ENCODE measurements around the gene IL1RL2.

Gene IL1RL2

DNA sequence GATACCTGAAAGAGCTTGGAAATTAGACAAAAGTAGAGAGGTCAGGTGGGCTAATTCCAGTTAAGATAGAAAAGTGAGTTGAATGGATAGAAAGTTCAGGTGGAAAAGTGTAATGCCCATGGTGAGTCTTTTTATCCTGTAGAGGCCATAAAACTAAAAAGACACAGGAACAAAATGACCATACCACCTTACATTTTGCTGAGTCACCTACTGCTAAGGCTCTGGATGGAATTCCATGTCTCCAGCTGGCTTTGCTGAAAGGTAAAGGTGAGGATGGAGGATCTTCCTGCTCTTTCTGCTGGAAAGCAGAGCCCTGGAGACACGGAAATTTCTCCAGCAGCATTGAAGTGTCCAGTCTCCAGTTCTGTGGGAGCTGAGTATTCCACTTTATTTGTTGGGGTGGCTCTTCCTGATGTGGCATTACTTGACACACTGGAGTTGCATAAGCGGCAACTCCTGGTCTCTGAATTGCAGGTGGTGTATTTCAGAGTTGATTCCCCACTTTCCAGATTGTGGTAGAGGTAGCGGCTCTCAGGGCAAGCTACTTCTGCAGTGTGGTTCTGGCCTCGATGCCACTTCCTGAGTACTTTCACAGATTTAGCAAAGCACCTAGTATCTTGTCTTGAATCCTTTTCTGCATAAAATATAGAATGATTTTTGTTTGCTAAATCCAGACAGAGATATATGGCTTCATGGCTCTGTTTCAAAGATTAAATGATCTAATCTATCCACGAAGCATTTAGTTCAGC, 10.7 kb downstream of the IL1RL2 start:
- no peak for DNase-seq

GRCh38 chr2:102200539-102200938, 13.7 kb downstream of the IL1RL2 start:
- no peak for DNase-seq

DNA sequence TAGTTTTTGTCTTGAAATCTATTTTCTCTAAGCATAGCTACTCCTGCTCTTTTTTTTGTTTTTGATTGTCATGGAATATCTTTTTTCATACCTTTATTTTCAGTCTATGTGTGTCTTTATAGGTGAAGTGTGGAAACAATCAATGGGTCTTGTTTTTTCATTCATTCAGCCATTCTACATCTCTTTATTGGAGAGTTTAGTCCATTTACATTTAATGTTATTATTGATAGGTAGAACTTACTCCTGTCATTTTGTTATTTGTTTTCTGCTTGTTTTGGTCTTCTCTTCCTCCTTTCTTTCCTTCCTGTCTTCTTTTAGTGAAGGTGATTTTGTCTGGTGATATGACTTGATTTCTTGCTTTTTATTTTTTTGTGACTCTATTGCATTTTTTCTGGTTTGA, 17.8 kb downstream of the IL1RL2 start:
- DNase-seq = no peak

DNA sequence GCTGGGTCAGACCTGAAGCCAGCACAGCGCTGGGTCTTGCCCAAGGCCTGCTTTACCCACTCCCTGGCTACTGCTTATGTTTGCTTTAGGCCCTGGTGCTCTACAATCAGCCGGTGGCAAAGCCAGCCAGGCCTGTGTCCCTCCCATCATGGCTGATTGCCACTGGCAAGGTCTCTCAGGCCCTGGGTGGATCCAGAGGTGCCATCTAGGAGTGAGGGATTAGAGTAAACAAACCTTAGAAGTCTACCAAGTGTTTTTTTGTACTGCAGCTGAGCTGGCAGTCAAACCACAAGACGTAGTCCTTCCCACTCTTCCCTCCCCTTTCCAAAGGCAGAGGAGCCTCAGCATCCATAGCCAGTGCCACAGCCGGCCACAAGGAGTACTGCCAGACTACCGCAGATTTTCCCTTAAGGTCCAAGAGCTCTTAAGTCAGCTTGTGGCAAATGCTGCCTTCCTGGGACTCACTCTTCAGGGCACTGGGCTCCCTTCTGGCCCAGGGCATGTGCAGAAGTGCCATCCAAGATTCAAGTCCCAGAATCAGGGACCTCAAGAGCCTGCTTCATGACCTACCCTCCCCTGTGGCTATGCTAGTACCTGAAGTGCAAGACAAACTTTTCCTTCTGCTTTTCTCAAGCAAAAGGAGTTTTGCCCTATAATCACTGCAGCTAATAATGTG, 20.0 kb downstream of the IL1RL2 start:
- DNase-seq = no peak

- DNase-seq = no peak
These were observed 22.0 kb downstream of the IL1RL2 start for GRCh38 chr2:102208774-102209173.

- DNase-seq = no peak
These were observed 22.7 kb downstream of the IL1RL2 start for GRCh38 chr2:102209474-102209873.

DNA sequence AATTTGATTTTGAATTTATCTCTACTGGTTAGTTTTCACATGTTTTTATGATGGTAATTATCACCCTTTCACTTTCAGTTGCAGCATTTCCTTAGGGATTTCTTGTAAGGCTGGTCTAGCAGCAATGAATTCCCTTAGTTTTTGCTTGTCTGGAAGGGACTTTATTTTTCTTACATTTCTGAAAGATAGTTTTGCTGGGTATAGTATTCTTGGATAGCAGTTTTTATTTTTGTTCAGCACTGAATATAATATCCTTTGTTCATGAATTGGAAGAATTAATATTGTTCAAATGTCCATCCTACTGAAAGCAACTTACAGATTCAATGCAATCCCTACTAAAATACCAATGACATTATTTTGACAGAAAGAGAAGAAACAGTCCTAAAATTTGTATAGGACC, 30.2 kb downstream of the IL1RL2 start:
- DNase-seq = no peak

DNA sequence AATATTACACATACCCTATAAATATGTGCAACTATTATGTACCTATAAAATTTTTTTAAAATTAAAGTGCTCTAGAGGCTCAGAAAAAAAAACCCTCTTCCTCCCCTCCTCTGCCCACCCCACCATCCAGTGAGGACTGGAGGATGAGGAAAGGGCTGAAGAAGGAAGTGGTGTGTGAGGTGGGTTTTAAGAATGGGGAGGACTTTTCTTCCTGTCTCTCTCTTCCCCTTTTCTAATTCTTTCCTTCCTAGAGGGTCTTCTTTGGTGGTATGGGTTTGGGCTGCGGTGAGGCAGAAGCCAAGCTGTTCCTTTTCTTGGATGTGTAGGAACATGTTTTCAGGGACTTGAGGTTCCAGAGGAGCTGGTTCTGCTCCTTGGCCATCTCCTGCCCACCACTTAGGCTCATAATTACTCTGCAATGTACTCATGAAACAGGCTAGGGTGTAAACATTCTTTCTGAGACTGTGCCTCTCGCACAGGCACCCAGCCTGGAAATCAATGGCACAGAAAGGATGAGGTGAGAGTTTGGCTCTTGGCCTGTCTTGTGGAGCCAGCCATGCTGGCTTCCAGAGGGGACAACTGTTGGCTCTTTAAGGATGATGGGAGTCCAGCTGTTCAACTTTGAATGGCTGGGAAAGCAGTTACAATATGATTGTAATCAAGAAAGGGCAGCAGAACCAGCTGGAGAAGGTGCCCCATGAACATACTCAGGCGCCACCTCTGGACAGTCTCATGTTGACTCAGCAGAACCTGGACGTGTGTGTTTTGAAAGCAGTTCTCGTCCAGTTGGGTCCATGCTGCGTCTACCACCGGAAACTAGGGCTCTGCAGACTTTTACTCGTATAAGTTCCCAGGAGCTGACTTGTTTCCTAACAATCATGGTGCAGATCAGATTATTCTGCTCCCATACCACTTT, 38.3 kb downstream of the IL1RL2 start:
- no peak for DNase-seq

GRCh38 chr2:102226171-102226570, 39.3 kb downstream of the IL1RL2 start:
- DNase-seq = no peak

DNA sequence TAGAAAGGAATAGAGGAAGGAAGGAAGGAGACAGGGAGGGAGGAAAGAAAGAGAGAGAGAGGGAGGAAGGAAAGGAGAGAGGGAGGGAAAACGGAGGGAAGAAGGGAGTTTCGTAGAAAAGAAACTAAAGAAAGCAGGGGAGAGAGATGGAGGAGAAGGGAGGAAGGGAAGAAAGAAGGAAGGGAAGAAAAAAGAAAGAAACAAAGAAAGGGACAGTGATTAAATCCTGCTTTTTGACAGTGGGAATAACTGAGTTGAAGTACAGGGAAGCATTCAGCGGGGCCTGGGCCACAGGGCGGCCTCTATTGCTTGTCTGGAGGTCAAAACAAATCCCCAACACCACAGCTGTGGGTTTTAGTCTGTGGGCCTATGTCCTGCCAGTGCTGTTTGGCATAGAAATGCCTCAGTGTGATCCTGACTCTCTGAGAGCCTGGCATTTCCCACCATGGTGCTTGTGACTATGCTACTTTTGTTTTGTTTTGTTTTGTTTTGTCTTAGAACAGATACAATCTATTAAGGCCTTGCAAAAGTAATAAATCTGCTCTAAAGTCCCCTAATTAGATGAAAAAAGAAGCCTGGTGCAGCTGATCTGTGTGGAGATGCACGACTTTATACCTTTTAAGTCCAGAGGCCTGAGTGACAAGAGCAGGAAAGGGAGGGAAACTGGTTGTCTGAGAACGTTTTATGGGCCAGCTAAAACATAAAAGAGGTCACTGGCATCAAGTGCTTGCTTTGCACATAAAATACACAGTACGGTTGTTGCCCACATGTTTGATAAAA, 40.0 kb downstream of the IL1RL2 start:
- no peak for DNase-seq

GRCh38 chr2:102229141-102229769, 42.4 kb downstream of the IL1RL2 start:
- no peak for DNase-seq

- no peak for DNase-seq
These were observed 43.6 kb downstream of the IL1RL2 start for GRCh38 chr2:102230410-102230909.

GRCh38 chr2:102233132-102233884, 46.5 kb downstream of the IL1RL2 start:
- DNase-seq = no peak

DNA sequence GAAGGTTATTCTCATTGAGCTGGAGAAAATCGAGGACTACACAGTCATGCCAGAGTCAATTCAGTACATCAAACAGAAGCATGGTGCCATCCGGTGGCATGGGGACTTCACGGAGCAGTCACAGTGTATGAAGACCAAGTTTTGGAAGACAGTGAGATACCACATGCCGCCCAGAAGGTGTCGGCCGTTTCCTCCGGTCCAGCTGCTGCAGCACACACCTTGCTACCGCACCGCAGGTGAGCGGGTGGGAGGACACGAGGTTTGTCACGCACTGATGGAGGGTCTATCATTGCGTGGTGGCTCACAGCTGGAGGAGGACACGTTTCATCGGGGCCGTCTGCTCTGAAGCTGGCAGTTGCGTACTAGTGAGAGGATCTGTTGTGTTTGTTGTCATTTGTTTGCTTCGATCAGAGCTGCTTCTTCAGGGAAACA, 48.2 kb downstream of the IL1RL2 start:
- DNase-seq = no peak

DNA sequence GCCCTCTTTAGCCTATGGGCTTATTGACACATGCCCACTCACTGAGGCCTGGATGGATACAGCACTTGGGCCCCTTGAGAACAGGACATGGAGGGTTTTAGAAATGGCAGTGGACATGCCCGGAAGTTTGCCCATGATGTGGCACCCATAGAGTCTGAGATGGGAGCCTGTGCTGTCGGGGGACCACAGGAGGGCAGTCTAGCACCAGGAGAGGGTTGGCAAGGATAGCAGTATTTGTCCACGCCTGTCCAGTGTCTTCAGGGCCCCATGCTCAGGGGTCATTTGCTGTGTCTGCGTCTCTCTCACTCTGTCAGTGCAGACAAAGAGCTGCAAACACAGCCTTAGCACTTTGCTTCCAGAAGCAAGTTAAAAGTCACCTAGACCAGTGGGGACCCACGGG, 48.7 kb downstream of the IL1RL2 start:
- DNase-seq = no peak

DNA sequence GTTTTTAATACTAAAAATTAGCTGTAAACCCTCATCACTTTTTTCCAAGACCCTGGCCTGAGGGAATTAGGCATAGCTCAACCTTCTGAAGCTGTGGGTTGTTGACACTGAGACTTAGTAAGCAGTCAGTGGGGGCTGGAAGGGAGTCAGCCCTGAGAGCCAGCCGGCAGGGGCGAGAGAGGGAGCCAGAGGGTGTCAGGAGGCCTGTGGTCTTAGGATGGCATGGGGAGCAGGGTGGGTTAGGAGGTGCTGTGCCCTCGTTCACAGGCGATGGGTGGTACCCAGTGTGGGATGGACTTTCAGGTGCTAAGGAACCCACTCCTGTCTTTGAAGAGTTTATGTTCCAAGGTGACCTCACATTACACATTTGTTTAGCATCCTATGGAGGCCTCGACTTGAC, 49.3 kb downstream of the IL1RL2 start:
- DNase-seq = no peak

GRCh38 chr2:102237176-102237575, 50.4 kb downstream of the IL1RL2 start:
- DNase-seq = no peak

GRCh38 chr2:102238039-102238756, 51.4 kb downstream of the IL1RL2 start:
- no peak for DNase-seq

- DNase-seq = no peak
These were observed 52.0 kb downstream of the IL1RL2 start for GRCh38 chr2:102238778-102239177.

DNA sequence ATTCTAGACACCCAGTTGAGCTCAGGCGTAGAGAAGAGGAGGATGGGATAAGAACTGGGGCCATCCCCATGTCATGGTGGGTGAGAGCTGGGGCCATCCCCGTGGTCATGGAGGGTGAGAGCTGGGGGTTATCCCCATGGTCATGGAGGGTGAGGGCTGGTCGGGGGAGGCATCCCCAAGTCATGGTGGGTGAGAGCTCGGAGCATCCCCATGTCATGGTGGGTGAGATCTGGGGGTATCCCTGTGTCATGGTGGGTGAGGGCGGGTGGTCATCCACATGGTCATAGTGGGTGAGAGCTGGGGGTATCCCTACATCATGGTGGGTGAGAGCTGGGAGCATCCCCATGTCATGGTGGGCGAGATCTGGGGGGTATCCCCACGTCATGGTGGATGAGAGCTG, 52.5 kb downstream of the IL1RL2 start:
- DNase-seq = no peak

Measured in CD4-positive, alpha-beta T cell treated with Interleukin-17A for 1 hour (primary cell).